Brain microvascular endothelial cell (primary cell): Measurements from ENCODE around the gene SMARCC1.

Experiments used
- DNase-seq: peaks from one replicate; pipeline ENCODE4 v3.0.0-alpha.2; 2020
- H3K27ac ChIP-seq: fragments of 250-450 bp; sonication (Bioruptor Pico); 2 replicates; pipeline ENCODE4 v1.5.1; 2020; ENCODE audit warnings: mild to moderate bottlenecking, moderate library complexity
- H3K27me3 ChIP-seq: fragments of 250-450 bp; sonication (Bioruptor Pico); replicated peaks from 2 replicates; pipeline ENCODE4 v1.5.1; 2020; ENCODE audit warnings: mild to moderate bottlenecking
- H3K36me3 ChIP-seq: fragments of 250-450 bp; sonication (Bioruptor Pico); replicated peaks from 2 replicates; pipeline ENCODE4 v1.5.1; 2020; ENCODE audit warnings: mild to moderate bottlenecking
- H3K4me3 ChIP-seq: 2 replicates; pipeline ENCODE4 v1.5.1; 2011; ENCODE audit warnings: low read depth, mild to moderate bottlenecking, control low read depth, low read length, moderate library complexity
- in situ Hi-C: cut with HindIII; loops from 2 replicates; pipeline ENCODE4 v1.10.0; 2017; ENCODE audit warnings: low sequenced_read_pairs, low pct_ligation_motif_present
- TF ChIP-seq, protein P1 (sequence below): IDR thresholded peaks from 2 replicates; pipeline ENCODE4 v1.5.1; 2011; ENCODE audit warnings: low read depth, mild to moderate bottlenecking, moderate library complexity, low read length, control low read depth, inconsistent platforms; ENCODE audit errors: missing control alignments

Gene SMARCC1

DNA sequence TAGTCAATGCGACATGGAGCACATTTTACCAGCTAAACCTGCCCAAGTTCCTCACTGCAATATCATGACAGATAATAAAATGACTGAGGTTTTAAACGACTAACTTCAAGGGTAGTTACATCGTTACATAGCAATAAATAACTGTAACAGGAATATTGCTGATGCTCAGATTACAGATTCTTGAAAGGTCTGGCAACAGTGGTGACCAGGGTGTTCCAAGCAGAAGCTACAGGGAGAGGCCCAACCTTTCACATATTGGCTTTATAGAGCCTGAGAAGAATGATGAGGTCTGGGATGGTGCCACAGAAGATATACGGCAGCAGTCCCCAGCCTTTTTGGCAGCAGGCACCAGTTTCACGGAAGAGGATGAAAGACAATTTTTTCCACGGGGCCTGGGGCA, 151.9 kb downstream of the SMARCC1 start:
- TF ChIP-seq, protein P1, sequence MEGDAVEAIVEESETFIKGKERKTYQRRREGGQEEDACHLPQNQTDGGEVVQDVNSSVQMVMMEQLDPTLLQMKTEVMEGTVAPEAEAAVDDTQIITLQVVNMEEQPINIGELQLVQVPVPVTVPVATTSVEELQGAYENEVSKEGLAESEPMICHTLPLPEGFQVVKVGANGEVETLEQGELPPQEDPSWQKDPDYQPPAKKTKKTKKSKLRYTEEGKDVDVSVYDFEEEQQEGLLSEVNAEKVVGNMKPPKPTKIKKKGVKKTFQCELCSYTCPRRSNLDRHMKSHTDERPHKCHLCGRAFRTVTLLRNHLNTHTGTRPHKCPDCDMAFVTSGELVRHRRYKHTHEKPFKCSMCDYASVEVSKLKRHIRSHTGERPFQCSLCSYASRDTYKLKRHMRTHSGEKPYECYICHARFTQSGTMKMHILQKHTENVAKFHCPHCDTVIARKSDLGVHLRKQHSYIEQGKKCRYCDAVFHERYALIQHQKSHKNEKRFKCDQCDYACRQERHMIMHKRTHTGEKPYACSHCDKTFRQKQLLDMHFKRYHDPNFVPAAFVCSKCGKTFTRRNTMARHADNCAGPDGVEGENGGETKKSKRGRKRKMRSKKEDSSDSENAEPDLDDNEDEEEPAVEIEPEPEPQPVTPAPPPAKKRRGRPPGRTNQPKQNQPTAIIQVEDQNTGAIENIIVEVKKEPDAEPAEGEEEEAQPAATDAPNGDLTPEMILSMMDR: no peak
- in situ Hi-C loops: no loop called here
- Histone ChIP-seq H3K27ac (no peak overlapping the region), H3K27me3 (no peaks in the 10 kb centered on the region), H3K36me3 (peaks cover 47% of the 10 kb centered on the region), H3K4me3 (no peak overlapping the region)
- no peak for DNase-seq

DNA sequence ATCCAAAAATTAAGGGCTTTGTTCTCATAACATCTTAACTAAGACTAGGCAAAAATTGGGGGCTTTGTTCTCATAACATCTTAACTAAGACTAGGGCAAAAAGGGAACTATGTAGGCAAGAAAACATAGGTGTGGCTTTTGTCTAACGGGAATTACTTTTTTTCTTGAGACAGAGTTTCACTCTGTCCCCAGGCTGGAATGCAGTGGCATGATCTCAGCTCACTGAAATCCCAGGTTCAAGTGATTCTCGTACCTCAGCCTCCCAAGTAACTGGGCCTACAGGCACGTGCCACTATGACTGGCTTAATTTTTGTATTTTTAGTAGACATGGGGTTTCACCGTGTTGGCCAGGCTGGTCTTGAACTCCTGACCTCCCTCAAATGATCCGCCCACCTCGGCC, 153.3 kb downstream of the SMARCC1 start:
- Histone ChIP-seq H3K36me3 (peaks cover 38% of the 10 kb centered on the region), H3K4me3 (no peak overlapping the region), H3K27ac (no peak overlapping the region), H3K27me3 (no peaks in the 10 kb centered on the region)
- no peak for DNase-seq
- TF ChIP-seq, protein P1: no peak
- in situ Hi-C loops: no loop called here

DNA sequence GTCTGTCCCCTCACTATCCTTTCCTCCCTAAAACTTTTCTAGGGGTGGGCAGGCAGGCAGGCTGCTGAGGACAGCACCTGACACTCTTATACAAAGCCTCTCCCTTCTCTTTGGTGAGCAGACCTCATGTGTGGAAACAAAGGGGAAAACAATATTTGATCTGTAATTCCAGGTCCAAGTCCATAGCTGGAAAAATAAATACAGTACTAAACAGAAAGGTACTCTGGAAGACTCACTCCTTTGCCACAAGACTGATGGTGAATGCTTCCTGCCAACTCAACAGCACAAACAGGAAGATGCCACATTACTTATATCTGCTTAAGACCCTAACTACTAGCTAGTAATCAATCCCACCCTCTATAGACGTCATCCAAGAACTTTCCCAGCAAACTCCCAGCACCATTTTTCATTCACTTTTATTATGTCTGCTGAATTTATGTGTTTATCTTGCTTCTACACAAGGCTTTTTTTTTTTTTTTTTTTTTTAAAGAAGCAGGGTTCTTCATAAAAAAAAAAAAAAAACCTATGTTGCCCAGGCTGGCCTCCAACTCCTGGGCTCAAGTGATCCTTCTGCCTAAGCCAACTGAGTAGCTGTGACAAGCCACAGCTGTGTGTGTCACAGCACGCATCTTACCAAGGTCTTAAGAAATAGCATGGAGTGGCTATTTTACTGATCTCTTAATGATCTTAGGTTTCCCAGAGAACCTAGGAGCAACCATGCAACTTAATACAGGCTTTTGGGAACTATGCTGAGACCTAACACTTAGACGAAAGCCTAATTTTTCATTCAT, 158.8 kb downstream of the SMARCC1 start:
- Histone ChIP-seq H3K27ac (no peak overlapping the region), H3K36me3 (peaks cover 22% of the 10 kb centered on the region), H3K4me3 (no peak overlapping the region), H3K27me3 (no peaks in the 10 kb centered on the region)
- in situ Hi-C loops: no loop called here
- DNase-seq: no peak
- TF ChIP-seq, protein P1: no peak

DNA sequence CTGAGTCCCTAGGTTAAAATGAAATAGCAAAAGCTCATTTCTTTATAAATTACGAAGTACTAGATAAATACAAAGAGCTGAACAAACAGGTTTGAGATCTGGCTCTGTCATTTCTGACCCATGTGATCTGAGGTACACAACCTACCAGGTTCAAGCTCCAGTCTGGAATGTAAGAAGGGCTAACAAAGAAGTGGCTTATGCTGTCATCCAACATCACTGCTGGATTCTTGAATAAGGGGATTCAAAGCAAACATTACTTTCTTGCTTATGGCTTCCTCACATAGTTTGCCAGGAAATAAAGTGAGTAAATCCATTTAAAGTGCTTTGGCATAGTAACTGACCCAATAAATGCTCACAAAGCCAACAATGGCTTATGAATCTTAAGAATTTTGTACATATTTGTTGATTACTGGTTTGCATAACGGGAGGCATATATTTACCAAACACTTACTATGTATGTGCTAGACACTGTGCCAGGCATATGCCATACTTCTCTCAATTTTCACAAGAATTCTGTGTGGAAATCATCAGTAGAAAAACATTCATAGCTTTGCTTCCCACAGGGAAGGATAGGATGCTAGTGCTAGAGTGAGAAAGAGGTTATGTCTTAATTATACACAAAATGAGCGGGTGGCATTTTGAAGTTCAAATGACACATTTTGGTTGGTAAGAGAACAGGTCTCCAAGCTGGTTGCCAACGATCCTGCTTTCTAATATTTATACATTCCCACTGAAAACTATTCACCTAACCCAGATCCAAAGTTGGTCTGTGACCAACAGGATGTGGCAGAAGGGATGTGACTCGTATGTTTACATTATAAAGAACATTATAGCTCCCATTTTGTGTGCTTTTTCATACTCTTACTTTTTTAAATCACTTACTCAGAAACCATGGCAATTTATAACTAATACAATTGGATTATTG, 164.3 kb downstream of the SMARCC1 start:
- H3K27ac ChIP-seq: no peak overlapping the region
- no peaks in the 10 kb centered on the region for H3K27me3 ChIP-seq
- H3K4me3 ChIP-seq: no peak overlapping the region
- DNase-seq: no peak
- peaks cover 24% of the 10 kb centered on the region for H3K36me3 ChIP-seq
- in situ Hi-C loops: no loop called here
- TF ChIP-seq, protein P1: no peak

DNA sequence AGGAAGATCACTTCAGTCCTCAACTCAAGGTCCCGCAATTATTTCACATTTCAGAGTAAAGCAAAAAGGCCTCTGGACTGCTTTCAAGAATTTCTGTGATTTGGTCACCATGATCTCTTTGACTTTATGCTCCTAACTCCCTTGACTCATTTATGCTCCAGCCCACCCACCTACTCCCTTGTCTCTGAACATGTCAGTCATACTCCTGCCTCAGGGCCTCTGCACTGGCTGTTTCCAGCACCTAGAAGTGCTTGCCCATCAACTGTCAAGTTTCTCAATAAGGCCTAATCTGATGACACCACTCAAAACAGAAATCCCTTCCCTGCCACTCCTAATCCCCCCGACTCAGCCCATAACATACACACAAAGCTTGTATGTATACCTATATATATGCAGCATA, 166.9 kb downstream of the SMARCC1 start:
- Histone ChIP-seq H3K4me3 (no peak overlapping the region), H3K27ac (no peak overlapping the region), H3K36me3 (peaks cover 19% of the 10 kb centered on the region), H3K27me3 (no peaks in the 10 kb centered on the region)
- TF ChIP-seq, protein P1: no peak
- DNase-seq: no peak
- in situ Hi-C loops: no loop called here
